HCT116 (cell line): ENCODE results near the gene KXD1. TPM values are rescaled to one million over a fixed set of nuclear protein-coding genes. Genes with fewer than 3 reads are reported as not detected.
A peak's percentile ranks its signal among the peaks of the same experiment; 100 is the strongest.
"Not testable (repeated sequence)": the region's sequence is repeated elsewhere in the genome, so short reads cannot be mapped to it uniquely, and the experiment has no call there.

Experiments
- ATAC-seq: fragments of 200-7000 bp; cut with Tn5 transposase; 2 replicates; pipeline ENCODE4 v1.9.1; 2020; ENCODE audit warnings: mild to moderate bottlenecking, moderate library complexity
- BruUV-seq: library from RNA; stranded (reverse); fragments of 400-500 nt; replicated peaks from 2 replicates; lab custom pipeline; 2021; lab: Mats Ljungman, UMichigan
- CTCF ChIA-PET: fragments of 300-600 bp; sonication (Branson Sonifier 250); formaldehyde crosslinking; loops from one replicate; lab custom pipeline; 2021; ENCODE audit warnings: antibody characterized with exemption; lab: Charles Lee
- POLR2A ChIA-PET: fragments of 300-600, 350-600 bp; sonication (Branson Sonifier 250); formaldehyde crosslinking; loops from one replicate; lab custom pipeline; 2021; ENCODE audit warnings: antibody characterized with exemption; lab: Charles Lee
- RAD21 ChIA-PET, 2 experiments: fragments of 300-600 bp; sonication (Branson Sonifier 250); formaldehyde crosslinking; loops; one replicate each; lab custom pipeline; 2023; ENCODE audit warnings: low total read pairs in 2 of 2; ENCODE audit not compliant: uncharacterized antibody in 2 of 2, unreplicated experiment in 2 of 2, low non-redundant PET in 1 of 2; lab: Charles Lee
- DNase-seq: peaks from one replicate; pipeline ENCODE4 v3.0.0-alpha.2; 2010; ENCODE audit warnings: low read depth, low spot score
- H2AFZ ChIP-seq: fragments of 200-600 bp; shearing (Covaris generic), sonication (generic); 2 replicates; pipeline ENCODE4 v1.6.1; 2017; ENCODE audit warnings: low read depth, mixed run types, mixed read lengths, antibody characterized with exemption, low read length; ENCODE audit not compliant: poor library complexity, severe bottlenecking
- H3K27ac ChIP-seq: 2 replicates; pipeline ENCODE4 v1.5.1; 2012; ENCODE audit warnings: low read depth, low read length
- H3K27me3 ChIP-seq: fragments of 200-600 bp; sonication (generic); 2 replicates; pipeline ENCODE4 v1.6.1; 2016; ENCODE audit warnings: mixed run types, low read length, mixed read lengths; ENCODE audit not compliant: insufficient read depth
- H3K36me3 ChIP-seq, 2 experiments: fragments of 200-500 bp in 1 of 2; fragments of 200-600 bp in 1 of 2; sonication (Bioruptor generic) in 1 of 2; sonication (generic) in 1 of 2; 2 replicates each; pipeline versions ENCODE4 v1.5.1 to v1.6.1; 2014 to 2016; ENCODE audit warnings: low read length in 2 of 2, inconsistent platforms in 1 of 2, mixed read lengths in 1 of 2, mixed run types in 1 of 2; ENCODE audit not compliant: insufficient read depth in 2 of 2, control insufficient read depth in 1 of 2
- H3K4me1 ChIP-seq, 2 experiments: fragments of 200-600 bp in 1 of 2; sonication (generic) in 1 of 2; 2 replicates each; pipeline versions ENCODE4 v1.5.1 to v1.6.1; 2012 to 2017; ENCODE audit warnings: low read length in 2 of 2, inconsistent platforms in 1 of 2, mild to moderate bottlenecking in 1 of 2, mixed read lengths in 1 of 2, mixed run types in 1 of 2, moderate library complexity in 1 of 2; ENCODE audit not compliant: insufficient read depth in 2 of 2, control insufficient read depth in 1 of 2
- H3K4me2 ChIP-seq: fragments of 200-600 bp; sonication (generic); 2 replicates; pipeline ENCODE4 v1.6.1; 2017; ENCODE audit warnings: mixed run types, low read length, mixed read lengths
- H3K4me3 ChIP-seq, 2 experiments: fragments of 200-600 bp in 1 of 2; sonication (generic) in 1 of 2; replicated peaks in 1 of 2; 2 replicates each; pipeline ENCODE4 v1.5.1; 2011 to 2016; ENCODE audit warnings: low read length in 2 of 2, control low read depth in 1 of 2, low read depth in 1 of 2, mild to moderate bottlenecking in 1 of 2, mixed read lengths in 1 of 2, mixed run types in 1 of 2
- H3K79me2 ChIP-seq: fragments of 200-600 bp; sonication (generic); 2 replicates; pipeline ENCODE4 v1.6.1; 2017; ENCODE audit warnings: mild to moderate bottlenecking, mixed run types, low read length, moderate library complexity, mixed read lengths; ENCODE audit not compliant: insufficient read depth
- H3K9ac ChIP-seq: fragments of 200-600 bp; sonication (generic); 2 replicates; pipeline ENCODE4 v1.6.1; 2016; ENCODE audit warnings: low read length, mixed read lengths
- H3K9me2 ChIP-seq: fragments of 200-600 bp; sonication (generic), shearing (Covaris generic); 2 replicates; pipeline ENCODE4 v1.6.1; 2017; ENCODE audit warnings: mixed run types, mild to moderate bottlenecking, moderate library complexity; ENCODE audit not compliant: insufficient read depth
- H3K9me3 ChIP-seq, 2 experiments: fragments of 200-500 bp in 1 of 2; fragments of 200-600 bp in 1 of 2; sonication (Bioruptor generic) in 1 of 2; sonication (generic) in 1 of 2; 2 replicates each; pipeline ENCODE4 v1.6.1; 2014 to 2017; ENCODE audit warnings: low read length in 2 of 2, mixed read lengths in 2 of 2, inconsistent platforms in 1 of 2, low read depth in 1 of 2, mild to moderate bottlenecking in 1 of 2, mixed run types in 1 of 2, moderate library complexity in 1 of 2; ENCODE audit not compliant: control insufficient read depth in 1 of 2, insufficient read depth in 1 of 2
- H4K20me1 ChIP-seq: fragments of 200-600 bp; sonication (generic), shearing (Covaris generic); 2 replicates; pipeline ENCODE4 v1.6.1; 2017; ENCODE audit warnings: mixed run types, mild to moderate bottlenecking, moderate library complexity; ENCODE audit not compliant: insufficient read depth
- EGR1 ChIP-seq: IDR thresholded peaks from 2 replicates; pipeline ENCODE4 v1.6.1; 2012; ENCODE audit warnings: low read depth
- FOSL1 ChIP-seq: IDR thresholded peaks from 2 replicates; pipeline ENCODE4 v1.6.1; 2012; ENCODE audit warnings: low read depth
- POLR2AphosphoS5 ChIP-seq: IDR thresholded peaks from 2 replicates; pipeline ENCODE4 v1.6.1; 2011; ENCODE audit warnings: mild to moderate bottlenecking, low read depth, low read length, moderate library complexity
- intact Hi-C: fragments of 100-400 bp; cut with micrococcal nuclease; formaldehyde crosslinking; loops from 2 replicates; pipeline ENCODE4 v1.10.0; 2022
- total RNA-seq: library from RNA; stranded (reverse); gene quantifications from one replicate; pipeline ENCODE4 v1.2.1, GENCODE V29; 2021; ENCODE audit not compliant: unreplicated experiment
- TF ChIP-seq, protein P1 (sequence below), 3 experiments: fragments of 200-600 bp in 1 of 3; sonication (generic) in 1 of 3; IDR thresholded peaks in 2 of 3; conservative IDR thresholded peaks in 1 of 3; 2 replicates each; pipeline ENCODE4 v1.5.1; 2012 to 2017; ENCODE audit warnings: low read depth in 2 of 3, low read length in 2 of 3, antibody characterized with exemption in 1 of 3, borderline replicate concordance in 1 of 3, control low read depth in 1 of 3, mild to moderate bottlenecking in 1 of 3, mixed read lengths in 1 of 3, mixed run types in 1 of 3, moderate library complexity in 1 of 3; ENCODE audit not compliant: insufficient read depth in 1 of 3

Gene KXD1
- total RNA-seq, 1 experiment from 2014 or later, result 139 TPM

DNA sequence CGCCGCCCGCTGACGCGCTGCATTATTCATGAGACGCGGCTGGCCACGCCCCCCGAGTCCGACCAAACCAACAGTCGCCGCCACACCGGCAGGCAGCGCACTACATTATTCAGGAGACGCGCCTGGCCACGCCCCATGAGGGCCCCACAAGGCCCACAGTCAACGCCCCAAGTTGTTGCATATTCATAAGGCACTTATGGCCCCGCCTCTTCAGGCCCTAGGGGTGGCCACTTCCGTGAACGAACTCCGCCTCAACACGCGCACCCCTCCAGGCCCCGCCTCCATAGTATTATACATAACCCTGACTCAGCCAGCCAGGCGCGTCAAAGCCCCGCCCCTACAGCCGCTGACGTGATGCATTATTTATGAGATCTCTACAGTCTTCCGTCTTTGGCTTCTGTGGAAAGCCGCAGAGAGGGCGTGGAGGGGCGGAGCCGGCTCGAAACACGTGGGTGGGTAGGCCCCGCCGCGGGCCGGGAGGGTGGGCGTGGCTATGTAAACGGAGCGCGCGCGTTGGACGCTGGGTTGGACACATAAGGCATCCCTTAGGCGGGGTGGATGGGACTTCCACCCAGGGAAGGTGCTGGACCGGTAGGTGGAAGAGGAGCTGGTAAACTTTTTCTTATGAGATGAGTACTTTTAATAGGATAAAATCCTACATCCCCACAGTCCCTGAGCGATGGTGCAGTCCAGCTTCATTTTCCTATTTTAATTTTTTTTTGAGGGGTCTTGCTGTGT is 35.4 kb upstream of the KXD1 start (continued):
- TF ChIP-seq, protein P1, sequence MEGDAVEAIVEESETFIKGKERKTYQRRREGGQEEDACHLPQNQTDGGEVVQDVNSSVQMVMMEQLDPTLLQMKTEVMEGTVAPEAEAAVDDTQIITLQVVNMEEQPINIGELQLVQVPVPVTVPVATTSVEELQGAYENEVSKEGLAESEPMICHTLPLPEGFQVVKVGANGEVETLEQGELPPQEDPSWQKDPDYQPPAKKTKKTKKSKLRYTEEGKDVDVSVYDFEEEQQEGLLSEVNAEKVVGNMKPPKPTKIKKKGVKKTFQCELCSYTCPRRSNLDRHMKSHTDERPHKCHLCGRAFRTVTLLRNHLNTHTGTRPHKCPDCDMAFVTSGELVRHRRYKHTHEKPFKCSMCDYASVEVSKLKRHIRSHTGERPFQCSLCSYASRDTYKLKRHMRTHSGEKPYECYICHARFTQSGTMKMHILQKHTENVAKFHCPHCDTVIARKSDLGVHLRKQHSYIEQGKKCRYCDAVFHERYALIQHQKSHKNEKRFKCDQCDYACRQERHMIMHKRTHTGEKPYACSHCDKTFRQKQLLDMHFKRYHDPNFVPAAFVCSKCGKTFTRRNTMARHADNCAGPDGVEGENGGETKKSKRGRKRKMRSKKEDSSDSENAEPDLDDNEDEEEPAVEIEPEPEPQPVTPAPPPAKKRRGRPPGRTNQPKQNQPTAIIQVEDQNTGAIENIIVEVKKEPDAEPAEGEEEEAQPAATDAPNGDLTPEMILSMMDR (IDR thresholded peaks at IDR 0.05 in 2 of 3, conservative IDR thresholded peaks at IDR 0.05 in 1 of 3; ENCODE audit: borderline replicate concordance in 1 of 3, insufficient read depth in 1 of 3, low read depth in 2 of 3, low read length in 2 of 3), result no peak
- TF ChIP-seq EGR1, result peak; percentile 83
- TF ChIP-seq POLR2AphosphoS5, result peak; percentile 74
- TF ChIP-seq FOSL1, result no peak
- TF ChIP-seq, all 23 proteins: peak for 6

DNA sequence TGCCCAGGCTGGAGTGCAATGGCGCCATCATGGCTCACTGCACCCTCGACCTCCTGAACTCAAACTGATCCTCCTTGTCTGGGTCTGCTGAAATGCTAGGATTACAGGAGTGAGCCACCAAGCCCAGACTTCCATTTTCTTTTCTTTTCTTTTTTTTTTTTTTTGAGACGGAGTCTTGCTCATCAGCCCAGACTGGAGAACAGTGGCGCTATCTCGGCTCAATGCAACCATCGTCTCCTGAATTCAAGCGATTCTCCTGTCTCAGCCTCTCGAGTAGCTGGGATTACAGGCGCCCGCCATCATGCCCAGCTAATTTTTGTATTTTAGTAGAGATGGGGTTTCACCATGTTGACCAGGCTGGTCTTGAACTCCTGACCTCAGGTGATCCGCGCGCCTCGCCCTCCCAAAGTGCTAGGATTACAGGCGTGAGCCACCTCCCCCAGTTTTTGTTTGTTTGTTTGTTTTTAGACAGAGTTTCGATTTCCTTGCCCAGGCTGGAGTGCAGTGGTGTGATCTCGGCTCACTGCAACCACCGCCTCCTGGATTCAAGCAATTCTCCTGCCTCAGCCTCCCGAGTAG is 34.7 kb upstream of the KXD1 start:
- TSS peak; percentile 94 for BruUV-seq
- intact Hi-C loops, result loop anchor here (1.0 to 2.0 kb wide), 2 partner anchors 34 to 114 kb away; partner anchors contain the start of genes KLHL26 and KXD1
- H3K27me3 ChIP-seq, H3K9me3 ChIP-seq, CTCF ChIA-PET, H3K36me3 ChIP-seq, ATAC-seq, H2AFZ ChIP-seq, H4K20me1 ChIP-seq, DNase-seq, RAD21 ChIA-PET, H3K9me2 ChIP-seq: not testable (repeated sequence)
- Histone ChIP-seq H3K27ac (peak overlapping the region; percentile 48), H3K4me1 (peaks cover 14 to 33% of the 10 kb centered on the region in 2 experiments), H3K4me3 (peak overlapping the region; percentile 27 to 92; a peak in 3 of 4 replicates), H3K9ac (peak overlapping the region; percentile 39; the same call in 1 of the 2 replicates), H3K4me2 (peak overlapping the region; percentile 60), H3K79me2 (peaks cover 37% of the 10 kb centered on the region)
- POLR2A ChIA-PET, result interaction anchor here (1.9 to 3.5 kb wide), 3 partner anchors 11 to 49 kb away, joined by 5 to 15 read pairs (median 13); partner anchors contain the start of genes KXD1 and UBA52
